HEK293 (cell line): ENCODE data around the gene NCOA6.
A peak's percentile ranks its signal among the peaks of the same experiment; 100 is the strongest.

Source experiments
- CTCF ChIA-PET: fragments of 350-600 bp; formaldehyde crosslinking; extraction: SDS; loops from one replicate; lab custom pipeline; 2021; ENCODE audit warnings: antibody characterized with exemption; lab: Yijun Ruan, JAX
- POLR2A ChIA-PET: fragments of 300-600 bp; formaldehyde crosslinking; extraction: SDS; loops from one replicate; lab custom pipeline; 2020; ENCODE audit warnings: antibody characterized with exemption, inconsistent platforms; lab: Yijun Ruan, JAX
- H3K27ac ChIP-seq: fragments of 200-500 bp; sonication (Bioruptor generic); 2 replicates; pipeline ENCODE4 v1.5.1; 2014; ENCODE audit warnings: low read depth, low read length, control low read depth, inconsistent platforms; ENCODE audit errors: extremely low read depth
- H3K36me3 ChIP-seq, 2 experiments: fragments of 200-500 bp in 1 of 2; sonication (Bioruptor generic) in 1 of 2; 1 replicate in 1 of 2; 2 replicates in 1 of 2; pipeline ENCODE4 v1.5.1; 2014 to 2017; ENCODE audit warnings: inconsistent platforms in 2 of 2, low read length in 2 of 2; ENCODE audit not compliant: control insufficient read depth in 2 of 2, insufficient read depth in 1 of 2
- H3K4me1 ChIP-seq: fragments of 200-500 bp; sonication (Bioruptor generic); 2 replicates; pipeline ENCODE4 v1.5.1; 2014; ENCODE audit warnings: mild to moderate bottlenecking, low read length, inconsistent platforms; ENCODE audit not compliant: control insufficient read depth, insufficient read depth
- H3K4me3 ChIP-seq: 2 replicates; pipeline ENCODE4 v1.5.1; 2011; ENCODE audit warnings: low read depth, mild to moderate bottlenecking, control low read depth, low read length, moderate library complexity
- H3K9me3 ChIP-seq: fragments of 200-500 bp; sonication (Bioruptor generic); 2 replicates; pipeline ENCODE4 v1.5.1; 2014; ENCODE audit warnings: low read depth, low read length, inconsistent platforms; ENCODE audit not compliant: control insufficient read depth, insufficient read depth
- GFI1B ChIP-seq: fragments of 450-650 bp; formaldehyde crosslinking; IDR thresholded peaks from 2 replicates; pipeline ENCODE4 v1.5.1; 2016; ENCODE audit warnings: missing biosample characterization, missing genetic modification characterization
- HOXC10 ChIP-seq: sonication (generic); formaldehyde crosslinking; IDR thresholded peaks from 2 replicates; pipeline ENCODE4 v1.8.1; 2023; ENCODE audit warnings: mild to moderate bottlenecking, missing genetic modification reagents
- IKZF3 ChIP-seq: fragments of 450-650 bp; IDR thresholded peaks from 2 replicates; pipeline ENCODE4 v1.5.0; 2018; ENCODE audit warnings: missing biosample characterization, mild to moderate bottlenecking, missing genetic modification characterization, moderate library complexity
- KLF10 ChIP-seq: fragments of 450-650 bp; IDR thresholded peaks from 2 replicates; pipeline ENCODE4 v1.5.1; 2018; ENCODE audit warnings: missing biosample characterization, mild to moderate bottlenecking, missing genetic modification characterization
- OVOL3 ChIP-seq: fragments of 450-650 bp; formaldehyde crosslinking; IDR thresholded peaks from 2 replicates; pipeline ENCODE4 v1.5.1; 2016; ENCODE audit warnings: missing biosample characterization, missing genetic modification characterization
- SALL2 ChIP-seq: fragments of 450-650 bp; formaldehyde crosslinking; IDR thresholded peaks from 2 replicates; pipeline ENCODE4 v1.5.0; 2017; ENCODE audit warnings: missing biosample characterization, mild to moderate bottlenecking, missing genetic modification characterization, borderline replicate concordance
- SP7 ChIP-seq: fragments of 450-650 bp; formaldehyde crosslinking; IDR thresholded peaks from 2 replicates; pipeline ENCODE4 v1.5.1; 2016; ENCODE audit warnings: missing biosample characterization, missing genetic modification characterization
- TCF7L2 ChIP-seq: IDR thresholded peaks from 2 replicates; pipeline ENCODE4 v1.6.1; 2011; ENCODE audit warnings: low read depth, mild to moderate bottlenecking, inconsistent platforms, low read length, moderate library complexity, borderline replicate concordance
- WT1 ChIP-seq: fragments of 450-650 bp; formaldehyde crosslinking; IDR thresholded peaks from 2 replicates; pipeline ENCODE4 v1.5.1; 2016; ENCODE audit warnings: missing biosample characterization, missing genetic modification characterization
- ZFP41 ChIP-seq: fragments of 450-650 bp; formaldehyde crosslinking; IDR thresholded peaks from 2 replicates; pipeline ENCODE4 v1.5.1; 2016; ENCODE audit warnings: missing biosample characterization, missing genetic modification characterization, borderline replicate concordance
- ZNF114 ChIP-seq: fragments of 450-650 bp; formaldehyde crosslinking; IDR thresholded peaks from 2 replicates; pipeline ENCODE4 v1.5.0; 2017; ENCODE audit warnings: missing biosample characterization, missing genetic modification characterization
- ZNF174 ChIP-seq: fragments of 450-650 bp; formaldehyde crosslinking; IDR thresholded peaks from 2 replicates; pipeline ENCODE4 v1.5.0; 2017; ENCODE audit warnings: missing biosample characterization, mild to moderate bottlenecking, missing genetic modification characterization
- ZNF366 ChIP-seq: fragments of 450-650 bp; formaldehyde crosslinking; conservative IDR thresholded peaks from 2 replicates; pipeline ENCODE4 v1.5.1; 2016; ENCODE audit warnings: missing biosample characterization, missing genetic modification characterization
- ZNF549 ChIP-seq: fragments of 450-650 bp; IDR thresholded peaks from 2 replicates; pipeline ENCODE4 v1.5.1; 2018; ENCODE audit warnings: missing biosample characterization, missing genetic modification characterization, mild to moderate bottlenecking, inconsistent platforms, moderate library complexity
- ZNF600 ChIP-seq: fragments of 450-650 bp; formaldehyde crosslinking; IDR thresholded peaks from 2 replicates; pipeline ENCODE4 v1.5.1; 2016; ENCODE audit warnings: missing biosample characterization, missing genetic modification characterization
- ZNF610 ChIP-seq: fragments of 450-650 bp; formaldehyde crosslinking; IDR thresholded peaks from 2 replicates; pipeline ENCODE4 v1.5.1; 2016; ENCODE audit warnings: missing biosample characterization, missing genetic modification characterization, borderline replicate concordance
- ZNF670 ChIP-seq: fragments of 450-650 bp; formaldehyde crosslinking; IDR thresholded peaks from 2 replicates; pipeline ENCODE4 v1.5.1; 2016; ENCODE audit warnings: missing biosample characterization, missing genetic modification characterization, low read depth
- ZNF843 ChIP-seq: fragments of 450-650 bp; formaldehyde crosslinking; IDR thresholded peaks from 2 replicates; pipeline ENCODE4 v1.5.1; 2016; ENCODE audit warnings: missing biosample characterization, missing genetic modification characterization
- ZSCAN23 ChIP-seq: fragments of 450-650 bp; formaldehyde crosslinking; IDR thresholded peaks from 2 replicates; pipeline ENCODE4 v1.5.1; 2016; ENCODE audit warnings: missing biosample characterization, missing genetic modification characterization
- TF ChIP-seq, protein P1 (sequence below): fragments of 450-650 bp; formaldehyde crosslinking; IDR thresholded peaks from 2 replicates; pipeline ENCODE4 v1.5.1; 2016; ENCODE audit warnings: missing biosample characterization, missing genetic modification characterization, low read depth
- TF ChIP-seq, protein P2 (sequence below): fragments of 450-650 bp; formaldehyde crosslinking; IDR thresholded peaks from 2 replicates; pipeline ENCODE4 v1.5.1; 2016; ENCODE audit warnings: missing biosample characterization, missing genetic modification characterization
- TF ChIP-seq, protein P3 (sequence below): fragments of 450-650 bp; formaldehyde crosslinking; IDR thresholded peaks from 2 replicates; pipeline ENCODE4 v1.5.1; 2016; ENCODE audit warnings: missing biosample characterization, missing genetic modification characterization
- TF ChIP-seq, protein P4 (sequence below): fragments of 450-650 bp; formaldehyde crosslinking; IDR thresholded peaks from 2 replicates; pipeline ENCODE4 v1.5.1; 2016; ENCODE audit warnings: missing biosample characterization, missing genetic modification characterization, borderline replicate concordance
- TF ChIP-seq, protein P5 (sequence below): fragments of 450-650 bp; formaldehyde crosslinking; IDR thresholded peaks from 2 replicates; pipeline ENCODE4 v1.5.1; 2017; ENCODE audit warnings: missing biosample characterization, missing genetic modification characterization

Gene NCOA6

DNA sequence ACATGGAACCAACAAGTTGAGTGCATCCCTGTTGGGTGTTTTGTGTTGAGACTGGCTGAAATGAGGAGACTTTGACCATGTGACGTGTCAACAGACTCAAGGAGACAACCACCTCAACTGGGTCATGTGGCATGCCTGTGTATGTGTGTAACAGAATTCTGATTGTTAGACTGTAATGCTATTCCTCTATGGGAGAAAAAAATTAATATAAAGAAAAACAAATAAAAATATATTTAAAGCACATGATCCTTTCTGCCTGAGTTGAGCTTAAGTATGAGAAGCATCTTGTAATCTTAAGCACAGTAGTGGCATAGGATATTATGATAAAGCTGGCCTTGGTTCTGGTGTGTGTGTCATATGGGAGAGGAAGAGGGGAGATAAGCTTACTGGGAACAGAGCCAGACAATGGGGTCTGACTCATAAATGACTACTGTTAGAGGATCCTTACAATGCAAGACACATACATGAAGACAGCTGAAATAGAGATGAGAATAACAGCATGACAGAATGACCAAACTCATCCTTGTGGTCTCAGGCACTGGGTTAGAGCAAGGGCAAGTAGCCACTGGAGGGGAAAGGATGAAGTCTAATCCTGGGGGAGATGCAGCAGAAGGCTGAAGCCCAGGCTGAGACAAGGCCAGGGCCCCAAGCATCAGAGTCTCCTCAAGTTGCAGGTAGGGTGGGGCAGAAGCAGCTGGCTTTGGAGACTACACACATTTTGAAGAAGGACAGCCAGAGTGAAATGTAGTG, 112.1 kb downstream of the NCOA6 start (continued):
- TF ChIP-seq, protein P1, sequence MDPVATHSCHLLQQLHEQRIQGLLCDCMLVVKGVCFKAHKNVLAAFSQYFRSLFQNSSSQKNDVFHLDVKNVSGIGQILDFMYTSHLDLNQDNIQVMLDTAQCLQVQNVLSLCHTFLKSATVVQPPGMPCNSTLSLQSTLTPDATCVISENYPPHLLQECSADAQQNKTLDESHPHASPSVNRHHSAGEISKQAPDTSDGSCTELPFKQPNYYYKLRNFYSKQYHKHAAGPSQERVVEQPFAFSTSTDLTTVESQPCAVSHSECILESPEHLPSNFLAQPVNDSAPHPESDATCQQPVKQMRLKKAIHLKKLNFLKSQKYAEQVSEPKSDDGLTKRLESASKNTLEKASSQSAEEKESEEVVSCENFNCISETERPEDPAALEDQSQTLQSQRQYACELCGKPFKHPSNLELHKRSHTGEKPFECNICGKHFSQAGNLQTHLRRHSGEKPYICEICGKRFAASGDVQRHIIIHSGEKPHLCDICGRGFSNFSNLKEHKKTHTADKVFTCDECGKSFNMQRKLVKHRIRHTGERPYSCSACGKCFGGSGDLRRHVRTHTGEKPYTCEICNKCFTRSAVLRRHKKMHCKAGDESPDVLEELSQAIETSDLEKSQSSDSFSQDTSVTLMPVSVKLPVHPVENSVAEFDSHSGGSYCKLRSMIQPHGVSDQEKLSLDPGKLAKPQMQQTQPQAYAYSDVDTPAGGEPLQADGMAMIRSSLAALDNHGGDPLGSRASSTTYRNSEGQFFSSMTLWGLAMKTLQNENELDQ: no peak
- TF ChIP-seq GFI1B (tag by site-specific recombination): no peak
- no peak for TF ChIP-seq ZNF114
- TF ChIP-seq SALL2 (tag by site-specific recombination): no peak
- TF ChIP-seq, protein P2, sequence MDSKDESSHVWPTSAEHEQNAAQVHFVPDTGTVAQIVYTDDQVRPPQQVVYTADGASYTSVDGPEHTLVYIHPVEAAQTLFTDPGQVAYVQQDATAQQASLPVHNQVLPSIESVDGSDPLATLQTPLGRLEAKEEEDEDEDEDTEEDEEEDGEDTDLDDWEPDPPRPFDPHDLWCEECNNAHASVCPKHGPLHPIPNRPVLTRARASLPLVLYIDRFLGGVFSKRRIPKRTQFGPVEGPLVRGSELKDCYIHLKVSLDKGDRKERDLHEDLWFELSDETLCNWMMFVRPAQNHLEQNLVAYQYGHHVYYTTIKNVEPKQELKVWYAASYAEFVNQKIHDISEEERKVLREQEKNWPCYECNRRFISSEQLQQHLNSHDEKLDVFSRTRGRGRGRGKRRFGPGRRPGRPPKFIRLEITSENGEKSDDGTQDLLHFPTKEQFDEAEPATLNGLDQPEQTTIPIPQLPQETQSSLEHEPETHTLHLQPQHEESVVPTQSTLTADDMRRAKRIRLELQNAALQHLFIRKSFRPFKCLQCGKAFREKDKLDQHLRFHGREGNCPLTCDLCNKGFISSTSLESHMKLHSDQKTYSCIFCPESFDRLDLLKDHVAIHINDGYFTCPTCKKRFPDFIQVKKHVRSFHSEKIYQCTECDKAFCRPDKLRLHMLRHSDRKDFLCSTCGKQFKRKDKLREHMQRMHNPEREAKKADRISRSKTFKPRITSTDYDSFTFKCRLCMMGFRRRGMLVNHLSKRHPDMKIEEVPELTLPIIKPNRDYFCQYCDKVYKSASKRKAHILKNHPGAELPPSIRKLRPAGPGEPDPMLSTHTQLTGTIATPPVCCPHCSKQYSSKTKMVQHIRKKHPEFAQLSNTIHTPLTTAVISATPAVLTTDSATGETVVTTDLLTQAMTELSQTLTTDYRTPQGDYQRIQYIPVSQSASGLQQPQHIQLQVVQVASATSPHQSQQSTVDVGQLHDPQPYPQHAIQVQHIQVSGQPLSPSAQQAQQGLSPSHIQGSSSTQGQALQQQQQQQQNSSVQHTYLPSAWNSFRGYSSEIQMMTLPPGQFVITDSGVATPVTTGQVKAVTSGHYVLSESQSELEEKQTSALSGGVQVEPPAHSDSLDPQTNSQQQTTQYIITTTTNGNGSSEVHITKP (tag by site-specific recombination): peak; percentile 40; the same call in 1 of the 2 replicates
- no peak for TF ChIP-seq ZSCAN23 (tag by site-specific recombination)
- no peak for TF ChIP-seq IKZF3 (tag by site-specific recombination)
- peak; percentile 97 for TF ChIP-seq ZNF366 (tag by site-specific recombination)
- TF ChIP-seq WT1 (tag by site-specific recombination): peak; percentile 59; the same call in 1 of the 2 replicates
- TF ChIP-seq ZNF670 (tag by site-specific recombination): no peak
- TF ChIP-seq ZNF600 (tag by site-specific recombination): peak; percentile 94
- no peak for TF ChIP-seq ZFP41 (tag by site-specific recombination)
- TF ChIP-seq, protein P3, sequence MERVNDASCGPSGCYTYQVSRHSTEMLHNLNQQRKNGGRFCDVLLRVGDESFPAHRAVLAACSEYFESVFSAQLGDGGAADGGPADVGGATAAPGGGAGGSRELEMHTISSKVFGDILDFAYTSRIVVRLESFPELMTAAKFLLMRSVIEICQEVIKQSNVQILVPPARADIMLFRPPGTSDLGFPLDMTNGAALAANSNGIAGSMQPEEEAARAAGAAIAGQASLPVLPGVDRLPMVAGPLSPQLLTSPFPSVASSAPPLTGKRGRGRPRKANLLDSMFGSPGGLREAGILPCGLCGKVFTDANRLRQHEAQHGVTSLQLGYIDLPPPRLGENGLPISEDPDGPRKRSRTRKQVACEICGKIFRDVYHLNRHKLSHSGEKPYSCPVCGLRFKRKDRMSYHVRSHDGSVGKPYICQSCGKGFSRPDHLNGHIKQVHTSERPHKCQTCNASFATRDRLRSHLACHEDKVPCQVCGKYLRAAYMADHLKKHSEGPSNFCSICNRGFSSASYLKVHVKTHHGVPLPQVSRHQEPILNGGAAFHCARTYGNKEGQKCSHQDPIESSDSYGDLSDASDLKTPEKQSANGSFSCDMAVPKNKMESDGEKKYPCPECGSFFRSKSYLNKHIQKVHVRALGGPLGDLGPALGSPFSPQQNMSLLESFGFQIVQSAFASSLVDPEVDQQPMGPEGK (tag by site-specific recombination): no peak
- no peak for TF ChIP-seq ZNF843

DNA sequence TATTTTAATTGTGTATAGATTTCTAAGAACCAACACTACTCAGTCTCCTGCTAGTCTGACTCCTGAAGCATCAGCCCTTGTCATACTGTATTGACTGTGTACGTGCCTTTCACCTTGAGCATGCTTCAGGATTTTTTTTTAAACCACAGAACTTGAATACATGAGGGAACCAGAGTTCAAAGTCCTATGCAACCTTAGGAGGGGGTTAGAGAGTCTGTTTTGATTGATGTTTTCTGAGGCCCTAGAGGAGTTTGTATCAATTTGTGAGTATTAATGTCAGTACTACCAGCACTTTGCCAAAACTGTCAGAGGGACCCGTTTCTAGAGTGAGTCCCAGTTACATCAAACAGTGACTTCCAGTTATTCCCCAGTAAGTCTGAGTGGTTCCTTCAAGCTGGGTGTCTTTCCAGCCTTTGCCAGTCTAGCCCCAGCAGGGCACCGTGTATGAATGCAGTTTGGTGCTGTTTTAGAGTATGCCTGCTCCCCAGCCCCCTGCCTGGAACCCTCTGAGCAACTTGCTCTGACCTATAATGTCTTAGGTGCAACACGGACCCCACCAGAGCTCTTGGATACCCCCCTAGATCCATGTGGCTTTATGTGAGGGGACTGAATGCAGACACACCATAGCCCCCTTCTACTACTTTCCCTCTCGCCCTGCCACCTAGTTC, 112.8 kb downstream of the NCOA6 start:
- ChIA-PET CTCF (interaction anchor here (0.6 to 1.4 kb wide), 4 partner anchors 10 to 1426 kb away, joined by 3 to 6 read pairs (median 4); no protein-coding TSS in a partner anchor), POLR2A (interaction anchor here (0.6 to 1.6 kb wide), 3 partner anchors 9 to 350 kb away, joined by 3 to 5 read pairs (median 3); partner anchors contain the start of genes ITCH and PIGU)
- H3K4me3 ChIP-seq: no peak overlapping the region
- peaks cover 0 to 52% of the 10 kb centered on the region in 2 experiments for H3K36me3 ChIP-seq
- no peaks in the 10 kb centered on the region for H3K9me3 ChIP-seq
- H3K4me1 ChIP-seq: peaks cover 5% of the 10 kb centered on the region; the same call in 1 of the 2 replicates
- no peak overlapping the region for H3K27ac ChIP-seq
- TF ChIP-seq ZNF174 (no peak), ZNF610 (tag by site-specific recombination) (no peak), TCF7L2 (no peak), HOXC10 (no peak), ZNF549 (tag by site-specific recombination) (no peak), SP7 (tag by site-specific recombination) (no peak), OVOL3 (tag by site-specific recombination) (no peak), KLF10 (tag by site-specific recombination) (no peak)
- TF ChIP-seq, protein P4, sequence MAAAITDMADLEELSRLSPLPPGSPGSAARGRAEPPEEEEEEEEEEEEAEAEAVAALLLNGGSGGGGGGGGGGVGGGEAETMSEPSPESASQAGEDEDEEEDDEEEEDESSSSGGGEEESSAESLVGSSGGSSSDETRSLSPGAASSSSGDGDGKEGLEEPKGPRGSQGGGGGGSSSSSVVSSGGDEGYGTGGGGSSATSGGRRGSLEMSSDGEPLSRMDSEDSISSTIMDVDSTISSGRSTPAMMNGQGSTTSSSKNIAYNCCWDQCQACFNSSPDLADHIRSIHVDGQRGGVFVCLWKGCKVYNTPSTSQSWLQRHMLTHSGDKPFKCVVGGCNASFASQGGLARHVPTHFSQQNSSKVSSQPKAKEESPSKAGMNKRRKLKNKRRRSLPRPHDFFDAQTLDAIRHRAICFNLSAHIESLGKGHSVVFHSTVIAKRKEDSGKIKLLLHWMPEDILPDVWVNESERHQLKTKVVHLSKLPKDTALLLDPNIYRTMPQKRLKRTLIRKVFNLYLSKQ: no peak
- TF ChIP-seq, protein P5, sequence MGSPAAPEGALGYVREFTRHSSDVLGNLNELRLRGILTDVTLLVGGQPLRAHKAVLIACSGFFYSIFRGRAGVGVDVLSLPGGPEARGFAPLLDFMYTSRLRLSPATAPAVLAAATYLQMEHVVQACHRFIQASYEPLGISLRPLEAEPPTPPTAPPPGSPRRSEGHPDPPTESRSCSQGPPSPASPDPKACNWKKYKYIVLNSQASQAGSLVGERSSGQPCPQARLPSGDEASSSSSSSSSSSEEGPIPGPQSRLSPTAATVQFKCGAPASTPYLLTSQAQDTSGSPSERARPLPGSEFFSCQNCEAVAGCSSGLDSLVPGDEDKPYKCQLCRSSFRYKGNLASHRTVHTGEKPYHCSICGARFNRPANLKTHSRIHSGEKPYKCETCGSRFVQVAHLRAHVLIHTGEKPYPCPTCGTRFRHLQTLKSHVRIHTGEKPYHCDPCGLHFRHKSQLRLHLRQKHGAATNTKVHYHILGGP (tag by site-specific recombination): no peak
